CD14-positive monocyte (primary cell): ENCODE data around the gene ANK2. TPM values are rescaled to one million over a fixed set of nuclear protein-coding genes. Genes with fewer than 3 reads are reported as not detected.

Source experiments
- DNase-seq, 3 donors: peaks; one replicate each; pipeline ENCODE4 v3.0.0-alpha.2; 2011 to 2022
- H2AFZ ChIP-seq: 2 replicates; pipeline ENCODE4 v1.6.0; 2012; ENCODE audit warnings: mild to moderate bottlenecking, low read depth, low read length, inconsistent platforms; ENCODE audit not compliant: insufficient read depth, poor library complexity, severe bottlenecking
- H3K27ac ChIP-seq, 2 donors: 1 replicate in 1 of 2; 2 replicates in 1 of 2; pipeline ENCODE4 v1.5.1; 2012 to 2013; ENCODE audit warnings: low read length in 2 of 2, control low read depth in 1 of 2, inconsistent platforms in 1 of 2, low read depth in 1 of 2, mild to moderate bottlenecking in 1 of 2
- H3K27me3 ChIP-seq, 2 donors: one replicate each; pipeline versions ENCODE4 v1.6.0 to v1.6.1; 2011 to 2013; ENCODE audit warnings: low read length in 2 of 2; ENCODE audit not compliant: control insufficient read depth in 2 of 2, insufficient read depth in 2 of 2
- H3K36me3 ChIP-seq, 2 donors: replicated peaks in 1 of 2; 1 replicate in 1 of 2; 2 replicates in 1 of 2; pipeline versions ENCODE4 v1.5.1 to v1.6.1; 2012 to 2013; ENCODE audit warnings: low read length in 2 of 2, control low read depth in 1 of 2, inconsistent platforms in 1 of 2, mild to moderate bottlenecking in 1 of 2; ENCODE audit not compliant: insufficient read depth in 2 of 2, control insufficient read depth in 1 of 2
- H3K4me1 ChIP-seq, 2 donors: 1 replicate in 1 of 2; 2 replicates in 1 of 2; pipeline versions ENCODE4 v1.5.1 to v1.6.1; 2012 to 2013; ENCODE audit warnings: low read length in 2 of 2, control low read depth in 1 of 2, inconsistent platforms in 1 of 2, mild to moderate bottlenecking in 1 of 2, moderate library complexity in 1 of 2; ENCODE audit not compliant: insufficient read depth in 2 of 2, control insufficient read depth in 1 of 2
- H3K4me2 ChIP-seq: replicated peaks from 2 replicates; pipeline ENCODE3; 2012; ENCODE audit warnings: low read length, moderate library complexity, mild to moderate bottlenecking; ENCODE audit not compliant: poor library complexity, severe bottlenecking; ENCODE audit errors: extremely low read depth
- H3K4me3 ChIP-seq, 3 experiments: fragments of 200-600 bp in 1 of 3; sonication (generic) in 1 of 3; replicated peaks in 1 of 3; 1 replicate in 2 of 3; 2 replicates in 1 of 3; pipeline ENCODE4 v1.5.1; 2011 to 2013; ENCODE audit warnings: low read length in 3 of 3, mild to moderate bottlenecking in 3 of 3, control low read depth in 2 of 3, low read depth in 2 of 3, inconsistent platforms in 1 of 3, moderate library complexity in 1 of 3
- H3K79me2 ChIP-seq: 2 replicates; pipeline ENCODE4 v1.6.0; 2012; ENCODE audit warnings: mild to moderate bottlenecking, control low read depth, inconsistent platforms, low read length, moderate library complexity; ENCODE audit not compliant: insufficient read depth
- H3K9ac ChIP-seq: 2 replicates; pipeline ENCODE4 v1.6.0; 2017; ENCODE audit warnings: low read length, mild to moderate bottlenecking; ENCODE audit not compliant: insufficient read depth, poor library complexity, severe bottlenecking
- H3K9me3 ChIP-seq, 2 donors: replicated peaks in 1 of 2; 1 replicate in 1 of 2; 2 replicates in 1 of 2; pipeline versions ENCODE4 v1.5.1 to v1.6.1; 2012 to 2013; ENCODE audit warnings: low read length in 2 of 2, control low read depth in 1 of 2; ENCODE audit not compliant: control insufficient read depth in 1 of 2, insufficient read depth in 1 of 2
- H4K20me1 ChIP-seq: 2 replicates; pipeline ENCODE4 v1.6.0; 2012; ENCODE audit warnings: mild to moderate bottlenecking, low read length, control low read depth, moderate library complexity; ENCODE audit not compliant: insufficient read depth
- H3K27ac Mint-ChIP-seq, 7 donors: one replicate each; pipeline ENCODE4 v1.8.0; 2020; ENCODE audit warnings: mild to moderate bottlenecking in 7 of 7, mixed read lengths in 7 of 7, moderate library complexity in 6 of 7, inconsistent platforms in 2 of 7
- H3K27me3 Mint-ChIP-seq, 3 donors: one replicate each; pipeline ENCODE4 v1.8.0; 2021 to 2022; ENCODE audit warnings: low read depth in 3 of 3, mild to moderate bottlenecking in 3 of 3, mixed read lengths in 3 of 3, moderate library complexity in 3 of 3, inconsistent platforms in 1 of 3
- H3K36me3 Mint-ChIP-seq, 2 donors: one replicate each; pipeline ENCODE4 v1.8.0; 2020; ENCODE audit warnings: mixed read lengths in 2 of 2, inconsistent platforms in 1 of 2, mild to moderate bottlenecking in 1 of 2
- H3K4me1 Mint-ChIP-seq: one replicate; pipeline ENCODE4 v1.8.0; 2020; ENCODE audit warnings: mild to moderate bottlenecking, mixed read lengths
- H3K4me3 Mint-ChIP-seq, 2 donors: one replicate each; pipeline ENCODE4 v1.8.0; 2020; ENCODE audit warnings: mild to moderate bottlenecking in 2 of 2, mixed read lengths in 2 of 2, moderate library complexity in 1 of 2
- H3K9me3 Mint-ChIP-seq, 7 donors: one replicate each; pipeline ENCODE4 v1.8.0; 2020 to 2022; ENCODE audit warnings: mixed read lengths in 7 of 7, mild to moderate bottlenecking in 6 of 7, moderate library complexity in 6 of 7, inconsistent platforms in 2 of 7
- CTCF ChIP-seq: fragments of 200-600 bp; IDR thresholded peaks from one replicate; pipeline ENCODE4 v1.8.0; 2022; ENCODE audit warnings: antibody characterized with exemption, mild to moderate bottlenecking
- WGBS: methylation state at CpG from one replicate; pipeline ENCODE4 v1.1.5; 2013; ENCODE audit warnings: missing lambda C conversion rate; ENCODE audit not compliant: insufficient coverage; 5-methylcytosine and 5-hydroxymethylcytosine counted together
- intact Hi-C, 2 donors: fragments of 100-400 bp; cut with micrococcal nuclease; formaldehyde crosslinking; loops; one replicate each; pipeline versions ENCODE4 v1.15.0 to v1.15.1; 2023
- polyA plus RNA-seq, 3 donors: library from polyadenylated mRNA; depleted of rRNA in 1 of 3; unstranded in 2 of 3; stranded (reverse) in 1 of 3; fragments of 300-500 nt in 2 of 3; fragments of >200 nt in 1 of 3; fragmentation: Illumina TruSeq in 2 of 3; gene quantifications; 1 replicate in 2 of 3; 2 replicates in 1 of 3; pipeline ENCODE4 v1.2.3, GENCODE V29; 2012 to 2021

Gene ANK2
- polyA plus RNA-seq, 3 donors, result not detected

GRCh38 chr4:113331811-113332210, 282.4 kb downstream of the ANK2 start:
- Mint-ChIP-seq H3K27ac (no peak overlapping the region), H3K27me3 (no peaks in the 10 kb centered on the region), H3K9me3 (peaks cover 0 to 3% (median 0%) of the 10 kb centered on the region in 7 donors), H3K4me1 (no peaks in the 10 kb centered on the region), H3K36me3 (no peaks in the 10 kb centered on the region), H3K4me3 (no peak overlapping the region)
- intact Hi-C loops, result no loop called here
- Histone ChIP-seq H2AFZ (no peak overlapping the region), H3K4me2 (no peak overlapping the region), H3K4me3 (no peak overlapping the region), H3K36me3 (no peaks in the 10 kb centered on the region), H3K4me1 (no peaks in the 10 kb centered on the region), H3K27ac (no peak overlapping the region), H4K20me1 (no peaks in the 10 kb centered on the region), H3K27me3 (no peaks in the 10 kb centered on the region), H3K79me2 (no peaks in the 10 kb centered on the region), H3K9me3 (no peaks in the 10 kb centered on the region), H3K9ac (no peak overlapping the region)
- 100% methylated on average over 4 of the region's 6 CpGs for WGBS
- TF ChIP-seq CTCF, result no peak
- DNase-seq, result no peak

GRCh38 chr4:113332701-113333100, 283.2 kb downstream of the ANK2 start:
- H3K36me3 Mint-ChIP-seq, result no peaks in the 10 kb centered on the region
- H3K9me3 Mint-ChIP-seq, result peaks cover 0 to 3% (median 0%) of the 10 kb centered on the region in 7 donors
- no peaks in the 10 kb centered on the region for H3K27me3 Mint-ChIP-seq
- Histone ChIP-seq H3K27ac (no peak overlapping the region), H3K36me3 (no peaks in the 10 kb centered on the region), H4K20me1 (no peaks in the 10 kb centered on the region), H2AFZ (no peak overlapping the region), H3K79me2 (no peaks in the 10 kb centered on the region), H3K9me3 (no peaks in the 10 kb centered on the region), H3K9ac (no peak overlapping the region), H3K4me3 (no peak overlapping the region), H3K4me2 (no peak overlapping the region), H3K4me1 (no peaks in the 10 kb centered on the region), H3K27me3 (no peaks in the 10 kb centered on the region)
- TF ChIP-seq CTCF, result no peak
- no peaks in the 10 kb centered on the region for H3K4me1 Mint-ChIP-seq
- WGBS, result 94% methylated on average over 4 of the region's 5 CpGs
- intact Hi-C loops, result no loop called here
- H3K4me3 Mint-ChIP-seq, result no peak overlapping the region
- no peak for DNase-seq
- no peak overlapping the region for H3K27ac Mint-ChIP-seq
